ENCODE measurements around the gene NLRC3.
A peak's percentile ranks its signal among the peaks of the same experiment; 100 is the strongest.
"Not testable (repeated sequence)": the region's sequence is repeated elsewhere in the genome, so short reads cannot be mapped to it uniquely, and the experiment has no call there.

The NLRC3 gene

GRCh38 chr16:3577302-3577752 lies at the start of gene NLRC3:
Gene NLRC3 (minus strand): TSS chr16:3577403. CDS start chr16:3565036, 12,367 bp downstream.
- DNase-seq (ENCODE audit: low read depth): no peak

GRCh38 chr16:3625911-3626732 lies 48.9 kb upstream of the NLRC3 start:
- DNase-seq (ENCODE audit: low read depth): no peak

- no peak for DNase-seq (ENCODE audit: low read depth)
Observed at GRCh38 chr16:3625331-3625730, 48.1 kb upstream of the NLRC3 start.

- no peak for DNase-seq (ENCODE audit: low read depth)
Observed at GRCh38 chr16:3623642-3624041, 46.4 kb upstream of the NLRC3 start.

GRCh38 chr16:3618769-3619141 lies 41.6 kb upstream of the NLRC3 start:
- no peak for DNase-seq (ENCODE audit: low read depth)

- no peak for DNase-seq (ENCODE audit: low read depth)
Observed at GRCh38 chr16:3612510-3613466, 35.6 kb upstream of the NLRC3 start.

- peak; percentile 58 for DNase-seq (ENCODE audit: low read depth)
Observed at GRCh38 chr16:3611146-3611975, 34.2 kb upstream of the NLRC3 start, which contains the start of gene SLX4. Gene SLX4 (minus strand): TSS chr16:3611606. CDS start chr16:3608964, 2,642 bp downstream.

GRCh38 chr16:3610698-3611145 lies 33.5 kb upstream of the NLRC3 start:
- no peak for DNase-seq (ENCODE audit: low read depth)

GRCh38 chr16:3609895-3610697 lies 32.9 kb upstream of the NLRC3 start:
- DNase-seq (ENCODE audit: low read depth): no peak

- DNase-seq (ENCODE audit: low read depth): not testable (repeated sequence)
Observed at GRCh38 chr16:3608976-3609375, 31.8 kb upstream of the NLRC3 start.

GRCh38 chr16:3608069-3608468 lies 30.9 kb upstream of the NLRC3 start:
- no peak for DNase-seq (ENCODE audit: low read depth)

GRCh38 chr16:3607634-3608033 lies 30.4 kb upstream of the NLRC3 start:
- no peak for DNase-seq (ENCODE audit: low read depth)

GRCh38 chr16:3607161-3607560 lies 30.0 kb upstream of the NLRC3 start:
- no peak for DNase-seq (ENCODE audit: low read depth)

- DNase-seq (ENCODE audit: low read depth): no peak
Observed at GRCh38 chr16:3606441-3606840, 29.2 kb upstream of the NLRC3 start.

GRCh38 chr16:3602320-3602653 lies 25.1 kb upstream of the NLRC3 start:
- DNase-seq (ENCODE audit: low read depth): no peak

GRCh38 chr16:3601614-3602319 lies 24.6 kb upstream of the NLRC3 start:
- no peak for DNase-seq (ENCODE audit: low read depth)

- no peak for DNase-seq (ENCODE audit: low read depth)
Observed at GRCh38 chr16:3599922-3600321, 22.7 kb upstream of the NLRC3 start.

- DNase-seq (ENCODE audit: low read depth): no peak
Observed at GRCh38 chr16:3599121-3599520, 21.9 kb upstream of the NLRC3 start.

GRCh38 chr16:3598236-3598635 lies 21.0 kb upstream of the NLRC3 start:
- DNase-seq (ENCODE audit: low read depth): no peak

GRCh38 chr16:3597676-3598075 lies 20.5 kb upstream of the NLRC3 start:
- no peak for DNase-seq (ENCODE audit: low read depth)

Data from HS-5 (cell line).